TTC549 (cell line): ENCODE measurements around the gene GAMT.

Experiments used
- FAIRE-seq: peaks from 2 replicates; lab custom pipeline; 2012; peaks lifted over from hg19 to GRCh38; lab: Jason Lieb, UNC

GAMT gene

GRCh38 chr19:1363599-1363998, 37.7 kb downstream of the GAMT start:
- no peak for FAIRE-seq

GRCh38 chr19:1362387-1363257, 38.7 kb downstream of the GAMT start:
- FAIRE-seq = no peak

- no peak for FAIRE-seq
These were observed 39.5 kb downstream of the GAMT start for GRCh38 chr19:1361601-1362386.

GRCh38 chr19:1360818-1361461, 40.4 kb downstream of the GAMT start:
- FAIRE-seq = no peak

- FAIRE-seq = no peak
These were observed 41.1 kb downstream of the GAMT start for GRCh38 chr19:1360126-1360817.

GRCh38 chr19:1357531-1358109, 43.7 kb downstream of the GAMT start:
- no peak for FAIRE-seq

GRCh38 chr19:1356508-1356865, 44.9 kb downstream of the GAMT start:
- FAIRE-seq = no peak

- FAIRE-seq = no peak
These were observed 45.5 kb downstream of the GAMT start for GRCh38 chr19:1355568-1356507.

GRCh38 chr19:1354970-1355567, 46.3 kb downstream of the GAMT start:
- FAIRE-seq = no peak

- no peak for FAIRE-seq
These were observed 48.2 kb downstream of the GAMT start for GRCh38 chr19:1353144-1353543.

- FAIRE-seq = no peak
These were observed 49.9 kb downstream of the GAMT start for GRCh38 chr19:1351381-1351851.

- no peak for FAIRE-seq
These were observed 50.5 kb downstream of the GAMT start for GRCh38 chr19:1350867-1351266.

GRCh38 chr19:1349211-1349610, 52.1 kb downstream of the GAMT start:
- no peak for FAIRE-seq
